ENCODE data around the gene LPCAT2.

The LPCAT2 gene

GRCh38 chr16:55480228-55480655, 28.6 kb upstream of the LPCAT2 start:
- no peak for DNase-seq (ENCODE audit: low read depth in 1 of 2, low spot score in 1 of 2)

- no peak for DNase-seq (ENCODE audit: low read depth in 1 of 2, low spot score in 1 of 2)
Observed at GRCh38 chr16:55481023-55481422, 27.8 kb upstream of the LPCAT2 start.

GRCh38 chr16:55482056-55482455, 26.8 kb upstream of the LPCAT2 start:
- DNase-seq (ENCODE audit: low read depth in 1 of 2, low spot score in 1 of 2), result no peak

GRCh38 chr16:55487048-55487803, 21.6 kb upstream of the LPCAT2 start:
- no peak for DNase-seq (ENCODE audit: low read depth in 1 of 2, low spot score in 1 of 2)

GRCh38 chr16:55488306-55488705, 20.6 kb upstream of the LPCAT2 start:
- DNase-seq (ENCODE audit: low read depth in 1 of 2, low spot score in 1 of 2), result no peak

GRCh38 chr16:55489119-55489955, 19.5 kb upstream of the LPCAT2 start:
- no peak for DNase-seq (ENCODE audit: low read depth in 1 of 2, low spot score in 1 of 2)

GRCh38 chr16:55489956-55490265, 19.0 kb upstream of the LPCAT2 start:
- DNase-seq (ENCODE audit: low read depth in 1 of 2, low spot score in 1 of 2), result no peak

GRCh38 chr16:55490301-55490700, 18.6 kb upstream of the LPCAT2 start:
- no peak for DNase-seq (ENCODE audit: low read depth in 1 of 2, low spot score in 1 of 2)

GRCh38 chr16:55491691-55492090, 17.2 kb upstream of the LPCAT2 start:
- DNase-seq (ENCODE audit: low read depth in 1 of 2, low spot score in 1 of 2), result no peak

GRCh38 chr16:55492756-55493380, 16.0 kb upstream of the LPCAT2 start:
- no peak for DNase-seq (ENCODE audit: low read depth in 1 of 2, low spot score in 1 of 2)

GRCh38 chr16:55494994-55495421, 13.9 kb upstream of the LPCAT2 start:
- DNase-seq (ENCODE audit: low read depth in 1 of 2, low spot score in 1 of 2), result no peak

GRCh38 chr16:55495616-55496289, 13.1 kb upstream of the LPCAT2 start:
- DNase-seq (ENCODE audit: low read depth in 1 of 2, low spot score in 1 of 2), result no peak

- no peak for DNase-seq (ENCODE audit: low read depth in 1 of 2, low spot score in 1 of 2)
Observed at GRCh38 chr16:55496509-55497145, 12.2 kb upstream of the LPCAT2 start.

GRCh38 chr16:55497558-55497957, 11.3 kb upstream of the LPCAT2 start:
- DNase-seq (ENCODE audit: low read depth in 1 of 2, low spot score in 1 of 2), result no peak

- DNase-seq (ENCODE audit: low read depth in 1 of 2, low spot score in 1 of 2), result no peak
Observed at GRCh38 chr16:55498101-55498500, 10.8 kb upstream of the LPCAT2 start.

- no peak for DNase-seq (ENCODE audit: low read depth in 1 of 2, low spot score in 1 of 2)
Observed at GRCh38 chr16:55499281-55499680, 9.6 kb upstream of the LPCAT2 start.

GRCh38 chr16:55499951-55500529, 8.8 kb upstream of the LPCAT2 start:
- DNase-seq (ENCODE audit: low read depth in 1 of 2, low spot score in 1 of 2), result peak in 1 of 2 donors; percentile 9

GRCh38 chr16:55500530-55501011, 8.3 kb upstream of the LPCAT2 start:
- no peak for DNase-seq (ENCODE audit: low read depth in 1 of 2, low spot score in 1 of 2)

GRCh38 chr16:55501549-55502322, 7.1 kb upstream of the LPCAT2 start:
- DNase-seq (ENCODE audit: low read depth in 1 of 2, low spot score in 1 of 2), result no peak

All from activated CD4-positive, alpha-beta T cell treated with anti-CD3 and anti-CD28 coated beads, Interleukin-2, amount 50 U/mL, for 24 hours (primary cell).